NB4 (cell line): Measurements from ENCODE around the gene FHIT.

ENCODE experiments used
- CTCF ChIP-seq: IDR thresholded peaks from one replicate; pipeline ENCODE4 v1.5.1; 2012; ENCODE audit warnings: low read depth, low read length
- POLR2A ChIP-seq: IDR thresholded peaks from 2 replicates; pipeline ENCODE4 v1.6.1; 2011; ENCODE audit warnings: mild to moderate bottlenecking; ENCODE audit not compliant: insufficient read length; ENCODE audit errors: extremely low read depth

- TF ChIP-seq CTCF (no peak), POLR2A (no peak)
Observed at GRCh38 chr3:61139686-61140085, 111.6 kb downstream of the FHIT start.
